Ishikawa (cell line): ENCODE results near the gene C15orf39.

Source experiments
- CEBPB ChIP-seq: IDR thresholded peaks from 2 replicates; pipeline ENCODE4 v1.6.1; 2012
- CREB1 ChIP-seq: IDR thresholded peaks from 2 replicates; pipeline ENCODE4 v1.6.1; 2012; ENCODE audit warnings: low read depth
- EGR1 ChIP-seq: IDR thresholded peaks from 2 replicates; pipeline ENCODE4 v1.6.1; 2012
- EP300 ChIP-seq: IDR thresholded peaks from 2 replicates; pipeline ENCODE4 v1.6.1; 2012; ENCODE audit warnings: borderline replicate concordance
- FOXM1 ChIP-seq: IDR thresholded peaks from 2 replicates; pipeline ENCODE4 v1.6.1; 2012; ENCODE audit warnings: low read depth, borderline replicate concordance
- NFIC ChIP-seq: IDR thresholded peaks from 2 replicates; pipeline ENCODE4 v1.6.1; 2012
- RAD21 ChIP-seq: IDR thresholded peaks from 2 replicates; pipeline ENCODE4 v1.6.1; 2012; ENCODE audit warnings: low read depth
- TAF1 ChIP-seq: IDR thresholded peaks from 2 replicates; pipeline ENCODE4 v1.6.1; 2012; ENCODE audit warnings: low read depth, mild to moderate bottlenecking
- TCF12 ChIP-seq: IDR thresholded peaks from 2 replicates; pipeline ENCODE4 v1.6.1; 2012; ENCODE audit warnings: low read depth
- TEAD4 ChIP-seq: IDR thresholded peaks from 2 replicates; pipeline ENCODE4 v1.6.1; 2012
- YY1 ChIP-seq: IDR thresholded peaks from 2 replicates; pipeline ENCODE4 v1.6.1; 2012; ENCODE audit warnings: low read depth
- ZBTB7A ChIP-seq: IDR thresholded peaks from 2 replicates; pipeline ENCODE4 v1.6.1; 2012; ENCODE audit warnings: low read depth
- TF ChIP-seq, protein P1 (sequence below): IDR thresholded peaks from 2 replicates; pipeline ENCODE4 v1.6.1; 2012; ENCODE audit warnings: low read depth, mild to moderate bottlenecking
- TF ChIP-seq, protein P2 (sequence below): IDR thresholded peaks from 2 replicates; pipeline ENCODE4 v1.6.1; 2012
- TF ChIP-seq, protein P3 (sequence below): IDR thresholded peaks from 2 replicates; pipeline ENCODE4 v1.6.1; 2012

C15orf39 gene

DNA sequence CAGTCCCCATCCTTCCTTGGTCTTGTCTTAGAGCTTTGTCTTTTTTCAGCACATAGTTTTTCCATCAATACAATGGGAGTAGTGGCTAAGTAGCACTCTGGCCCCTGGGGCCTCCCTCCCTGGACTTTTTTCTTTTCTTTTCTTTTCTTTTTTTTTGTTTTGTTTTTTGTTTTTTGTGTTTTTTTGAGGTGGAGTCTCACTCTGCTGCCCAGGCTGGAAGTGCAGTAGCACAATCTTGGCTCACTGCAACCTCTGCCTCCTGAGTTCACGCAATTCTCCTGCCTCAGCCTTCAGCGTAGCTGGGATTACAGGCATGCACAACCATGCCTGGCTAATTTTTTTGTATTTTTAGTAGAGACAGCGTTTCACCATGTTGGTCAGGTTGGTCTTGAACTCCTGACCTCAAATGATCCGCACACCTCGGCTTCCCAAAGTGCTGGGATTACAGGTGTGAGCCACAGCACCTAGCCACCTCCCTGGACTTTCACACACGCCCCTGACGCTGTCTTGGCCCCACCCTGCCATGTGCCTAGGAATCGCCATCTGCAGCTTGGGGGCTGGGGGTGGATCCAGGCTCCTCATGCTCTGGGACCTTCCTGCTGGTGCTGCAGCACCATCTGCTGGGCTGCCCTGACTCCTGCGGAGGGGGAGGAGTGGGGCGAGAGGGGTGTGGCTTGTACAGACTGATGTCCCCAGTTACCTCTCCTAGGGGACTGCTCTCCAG lies 2.8 kb downstream of the C15orf39 start:
- TF ChIP-seq RAD21 (peak; percentile 99), EGR1 (no peak), TEAD4 (no peak), FOXM1 (no peak), YY1 (peak; percentile 60; the same call in 1 of the 2 replicates), CREB1 (no peak), CEBPB (no peak), EP300 (no peak), NFIC (peak; percentile 12; the same call in 1 of the 2 replicates), ZBTB7A (no peak), TCF12 (0 out of 2 replicates have a peak, but pooled peaks have one; percentile 28), TAF1 (no peak)
- TF ChIP-seq, protein P1, sequence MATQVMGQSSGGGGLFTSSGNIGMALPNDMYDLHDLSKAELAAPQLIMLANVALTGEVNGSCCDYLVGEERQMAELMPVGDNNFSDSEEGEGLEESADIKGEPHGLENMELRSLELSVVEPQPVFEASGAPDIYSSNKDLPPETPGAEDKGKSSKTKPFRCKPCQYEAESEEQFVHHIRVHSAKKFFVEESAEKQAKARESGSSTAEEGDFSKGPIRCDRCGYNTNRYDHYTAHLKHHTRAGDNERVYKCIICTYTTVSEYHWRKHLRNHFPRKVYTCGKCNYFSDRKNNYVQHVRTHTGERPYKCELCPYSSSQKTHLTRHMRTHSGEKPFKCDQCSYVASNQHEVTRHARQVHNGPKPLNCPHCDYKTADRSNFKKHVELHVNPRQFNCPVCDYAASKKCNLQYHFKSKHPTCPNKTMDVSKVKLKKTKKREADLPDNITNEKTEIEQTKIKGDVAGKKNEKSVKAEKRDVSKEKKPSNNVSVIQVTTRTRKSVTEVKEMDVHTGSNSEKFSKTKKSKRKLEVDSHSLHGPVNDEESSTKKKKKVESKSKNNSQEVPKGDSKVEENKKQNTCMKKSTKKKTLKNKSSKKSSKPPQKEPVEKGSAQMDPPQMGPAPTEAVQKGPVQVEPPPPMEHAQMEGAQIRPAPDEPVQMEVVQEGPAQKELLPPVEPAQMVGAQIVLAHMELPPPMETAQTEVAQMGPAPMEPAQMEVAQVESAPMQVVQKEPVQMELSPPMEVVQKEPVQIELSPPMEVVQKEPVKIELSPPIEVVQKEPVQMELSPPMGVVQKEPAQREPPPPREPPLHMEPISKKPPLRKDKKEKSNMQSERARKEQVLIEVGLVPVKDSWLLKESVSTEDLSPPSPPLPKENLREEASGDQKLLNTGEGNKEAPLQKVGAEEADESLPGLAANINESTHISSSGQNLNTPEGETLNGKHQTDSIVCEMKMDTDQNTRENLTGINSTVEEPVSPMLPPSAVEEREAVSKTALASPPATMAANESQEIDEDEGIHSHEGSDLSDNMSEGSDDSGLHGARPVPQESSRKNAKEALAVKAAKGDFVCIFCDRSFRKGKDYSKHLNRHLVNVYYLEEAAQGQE = no peak
- TF ChIP-seq, protein P2, sequence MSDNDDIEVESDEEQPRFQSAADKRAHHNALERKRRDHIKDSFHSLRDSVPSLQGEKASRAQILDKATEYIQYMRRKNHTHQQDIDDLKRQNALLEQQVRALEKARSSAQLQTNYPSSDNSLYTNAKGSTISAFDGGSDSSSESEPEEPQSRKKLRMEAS = peak; percentile 94
- TF ChIP-seq, protein P3, sequence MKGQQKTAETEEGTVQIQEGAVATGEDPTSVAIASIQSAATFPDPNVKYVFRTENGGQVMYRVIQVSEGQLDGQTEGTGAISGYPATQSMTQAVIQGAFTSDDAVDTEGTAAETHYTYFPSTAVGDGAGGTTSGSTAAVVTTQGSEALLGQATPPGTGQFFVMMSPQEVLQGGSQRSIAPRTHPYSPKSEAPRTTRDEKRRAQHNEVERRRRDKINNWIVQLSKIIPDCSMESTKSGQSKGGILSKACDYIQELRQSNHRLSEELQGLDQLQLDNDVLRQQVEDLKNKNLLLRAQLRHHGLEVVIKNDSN = no peak

DNA sequence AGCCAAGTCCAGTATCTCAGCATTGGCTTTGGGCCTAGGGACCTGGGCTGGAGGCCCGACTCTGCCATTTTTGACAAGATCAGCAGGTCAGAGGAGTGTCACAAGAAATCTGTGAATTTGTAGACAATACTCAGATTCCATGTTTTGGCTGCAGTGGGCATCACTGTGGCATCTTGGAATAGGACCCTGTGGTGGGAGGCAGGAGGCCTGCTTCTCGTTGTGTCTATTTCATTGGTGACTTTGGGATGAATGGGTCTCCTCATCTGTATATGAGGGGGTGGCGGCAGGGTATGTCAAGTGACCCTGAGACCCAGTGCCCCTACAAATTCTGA lies 3.3 kb downstream of the C15orf39 start:
- TF ChIP-seq EP300 (no peak), NFIC (no peak), RAD21 (no peak), CEBPB (no peak), EGR1 (no peak), YY1 (no peak), ZBTB7A (no peak), CREB1 (no peak), TAF1 (no peak), TEAD4 (no peak), FOXM1 (no peak), TCF12 (no peak)
- TF ChIP-seq, protein P3 = no peak
- TF ChIP-seq, protein P2 = no peak
- TF ChIP-seq, protein P1 = no peak

DNA sequence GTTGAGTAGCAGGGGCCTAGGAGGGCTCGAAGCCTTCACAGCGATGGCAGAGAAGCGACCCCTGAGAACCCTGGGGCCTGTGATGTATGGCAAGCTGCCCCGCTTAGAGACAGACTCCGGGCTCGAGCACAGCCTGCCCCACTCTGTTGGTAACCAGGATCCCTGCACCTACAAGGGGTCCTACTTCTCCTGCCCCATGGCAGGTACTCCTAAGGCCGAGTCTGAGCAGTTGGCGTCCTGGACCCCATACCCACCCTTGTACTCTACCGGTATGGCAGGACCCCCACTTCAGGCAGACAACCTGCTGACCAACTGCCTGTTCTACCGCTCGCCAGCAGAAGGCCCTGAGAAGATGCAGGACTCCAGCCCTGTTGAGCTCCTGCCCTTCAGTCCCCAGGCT lies 4.3 kb downstream of the C15orf39 start:
- TF ChIP-seq, protein P1 = no peak
- no peak for TF ChIP-seq TCF12
- TF ChIP-seq, protein P2 = no peak
- no peak for TF ChIP-seq TEAD4
- TF ChIP-seq, protein P3 = no peak
- no peak for TF ChIP-seq ZBTB7A
- TF ChIP-seq CREB1 = no peak
- no peak for TF ChIP-seq TAF1
- no peak for TF ChIP-seq NFIC
- TF ChIP-seq FOXM1 = no peak
- TF ChIP-seq CEBPB = no peak
- no peak for TF ChIP-seq EGR1
